Liver (tissue), 9 donors: ENCODE measurements around the gene EMP3. TPM values are rescaled to one million over a fixed set of nuclear protein-coding genes. Genes with fewer than 3 reads are reported as not detected.
"Not testable (repeated sequence)": the region's sequence is repeated elsewhere in the genome, so short reads cannot be mapped to it uniquely, and the experiment has no call there.

Experiments used
- DNase-seq: peaks from one replicate; pipeline ENCODE4 v3.0.0-alpha.2; 2017; ENCODE audit warnings: low spot score
- H3K27ac ChIP-seq, 2 donors: one replicate each; pipeline ENCODE4 v1.7.0; 2013; ENCODE audit warnings: inconsistent platforms in 2 of 2, low read length in 2 of 2, control low read depth in 1 of 2, low read depth in 1 of 2, mild to moderate bottlenecking in 1 of 2
- H3K27me3 ChIP-seq, 4 donors: one replicate each; pipeline versions ENCODE4 v1.6.1 to v1.7.0; 2013; ENCODE audit warnings: low read length in 3 of 4, inconsistent platforms in 1 of 4, mild to moderate bottlenecking in 1 of 4, moderate library complexity in 1 of 4; ENCODE audit not compliant: control insufficient read depth in 4 of 4, insufficient read depth in 4 of 4
- H3K36me3 ChIP-seq, 4 donors: one replicate each; pipeline versions ENCODE4 v1.6.1 to v1.7.0; 2013; ENCODE audit warnings: low read length in 3 of 4, mild to moderate bottlenecking in 3 of 4, low read depth in 1 of 4, moderate library complexity in 1 of 4; ENCODE audit not compliant: control insufficient read depth in 4 of 4, insufficient read depth in 3 of 4
- H3K4me1 ChIP-seq, 4 donors: one replicate each; pipeline versions ENCODE4 v1.6.1 to v1.7.0; 2013; ENCODE audit warnings: low read length in 3 of 4, mild to moderate bottlenecking in 3 of 4, moderate library complexity in 1 of 4; ENCODE audit not compliant: control insufficient read depth in 4 of 4, insufficient read depth in 4 of 4
- H3K4me3 ChIP-seq, 3 donors: one replicate each; pipeline versions ENCODE4 v1.6.1 to v1.7.0; 2013; ENCODE audit warnings: low read length in 3 of 3, control low read depth in 1 of 3, low read depth in 1 of 3, mild to moderate bottlenecking in 1 of 3
- H3K9ac ChIP-seq, 2 donors: one replicate each; pipeline ENCODE4 v1.7.0; 2013; ENCODE audit warnings: low read length in 2 of 2, mild to moderate bottlenecking in 2 of 2, moderate library complexity in 2 of 2, control low read depth in 1 of 2, low read depth in 1 of 2
- H3K9me3 ChIP-seq, 4 donors: one replicate each; pipeline versions ENCODE4 v1.6.1 to v1.7.0; 2013; ENCODE audit warnings: low read length in 3 of 4; ENCODE audit not compliant: control insufficient read depth in 4 of 4
- CTCF ChIP-seq: fragments of 150-350 bp; IDR thresholded peaks from 2 replicates; pipeline ENCODE4 v1.5.1; 2017; ENCODE audit warnings: improper control_type of control experiment, low read depth, low read length; ENCODE audit not compliant: missing input control
- FOXA2 ChIP-seq: IDR thresholded peaks from 2 replicates; pipeline ENCODE4 v1.6.1; 2016; ENCODE audit warnings: antibody characterized with exemption
- GABPA ChIP-seq, 2 donors: IDR thresholded peaks in 1 of 2; conservative IDR thresholded peaks in 1 of 2; 2 replicates each; pipeline ENCODE4 v1.6.1; 2016; ENCODE audit warnings: antibody characterized with exemption in 2 of 2, mild to moderate bottlenecking in 1 of 2, moderate library complexity in 1 of 2
- JUND ChIP-seq, 2 donors: IDR thresholded peaks; 2 replicates each; pipeline ENCODE4 v1.6.1; 2016; ENCODE audit warnings: antibody characterized with exemption in 2 of 2
- MAX ChIP-seq: IDR thresholded peaks from 2 replicates; pipeline ENCODE4 v1.6.1; 2016; ENCODE audit warnings: antibody characterized with exemption
- RAD21 ChIP-seq, 2 donors: IDR thresholded peaks; 2 replicates each; pipeline ENCODE4 v1.6.1; 2016; ENCODE audit warnings: antibody characterized with exemption in 2 of 2, mild to moderate bottlenecking in 2 of 2
- REST ChIP-seq: IDR thresholded peaks from 2 replicates; pipeline ENCODE4 v1.6.1; 2016; ENCODE audit warnings: antibody characterized with exemption, mild to moderate bottlenecking
- TAF1 ChIP-seq: conservative IDR thresholded peaks from 2 replicates; pipeline ENCODE4 v1.6.1; 2016; ENCODE audit warnings: antibody characterized with exemption, mild to moderate bottlenecking
- ZBTB33 ChIP-seq: IDR thresholded peaks from 2 replicates; pipeline ENCODE4 v1.6.1; 2016; ENCODE audit warnings: antibody characterized with exemption
- whole genome bisulfite sequencing: extraction: QIAGEN DNeasy Blood & Tissue Kit; methylation state at CpG from one replicate; pipeline ENCODE4 v1.1.7; 2013; 5-methylcytosine and 5-hydroxymethylcytosine counted together
- polyA plus RNA-seq, 2 donors: library from polyadenylated mRNA; stranded (reverse) in 1 of 2; unstranded in 1 of 2; fragments of 200-250 nt in 1 of 2; fragments of >200 nt in 1 of 2; fragmentation: Nextera tagmentation in 1 of 2; extraction: Ambion mirVana in 1 of 2; gene quantifications; one replicate each; pipeline versions ENCODE4 v1.2.1 to v1.2.3, GENCODE V29; 2013 to 2015
- total RNA-seq, 2 donors: library from RNA; depleted of rRNA; stranded (reverse); fragments of >200 nt; gene quantifications; one replicate each; pipeline ENCODE4 v1.2.3, GENCODE V29; 2014
- donor health status: healthy.
- donor health status: healthy.
- donor health status: healthy.
- donor health status: healthy.
- donor health status: healthy.

Gene EMP3
- total and polyA plus RNA-seq, 4 donors = 4.5 to 16.6 (median 11.7) TPM

- peak; percentile 78 for DNase-seq
- Histone ChIP-seq H3K4me3 (peak overlapping the region in 1 of 3 donors; percentile 40), H3K9me3 (peaks cover 0 to 5% (median 4%) of the 10 kb centered on the region in 4 donors), H3K27me3 (peaks cover 0 to 10% (median 0%) of the 10 kb centered on the region in 4 donors), H3K9ac (no peak overlapping the region), H3K27ac (no peak overlapping the region), H3K36me3 (no peaks in the 10 kb centered on the region), H3K4me1 (peaks cover 2 to 8% (median 6%) of the 10 kb centered on the region in 4 donors)
- TF ChIP-seq REST = no peak
- TF ChIP-seq JUND (IDR thresholded peaks at IDR 0.05) = no peak
- TF ChIP-seq FOXA2 = no peak
- TF ChIP-seq RAD21 (IDR thresholded peaks at IDR 0.05) = peak; percentile 80 to 87
- no peak for TF ChIP-seq TAF1
- no peak for TF ChIP-seq MAX
- no peak for TF ChIP-seq GABPA (IDR thresholded peaks at IDR 0.05 in 1 of 2, conservative IDR thresholded peaks at IDR 0.05 in 1 of 2)
- peak; percentile 93 for TF ChIP-seq CTCF
- 3% methylated on average over 45 of the region's 45 CpGs for WGBS
These were observed 34.4 kb upstream of the EMP3 start for GRCh38 chr19:48290771-48291488.

- H3K9me3 ChIP-seq, H3K4me1 ChIP-seq, H3K36me3 ChIP-seq, H3K27ac ChIP-seq, H3K4me3 ChIP-seq, H3K9ac ChIP-seq, DNase-seq: not testable (repeated sequence)
- H3K27me3 ChIP-seq = peaks cover 0 to 10% (median 0%) of the 10 kb centered on the region in 4 donors
- WGBS = 30% methylated on average over 11 of the region's 11 CpGs
These were observed 33.9 kb upstream of the EMP3 start for GRCh38 chr19:48291489-48291815.

- no peak for DNase-seq
These were observed 32.6 kb upstream of the EMP3 start for GRCh38 chr19:48292798-48293197.

More at GRCh38 chr19:48292798-48293197, 32.6 kb upstream of the EMP3 start:
- no peak overlapping the region for H3K9ac ChIP-seq
- no peaks in the 10 kb centered on the region for H3K36me3 ChIP-seq
- 91% methylated on average over 4 of the region's 4 CpGs for WGBS
- peaks cover 0 to 10% (median 0%) of the 10 kb centered on the region in 4 donors for H3K27me3 ChIP-seq
- no peak overlapping the region for H3K27ac ChIP-seq
- H3K4me3 ChIP-seq = no peak overlapping the region
- H3K9me3 ChIP-seq = no peaks in the 10 kb centered on the region
- TF ChIP-seq JUND (IDR thresholded peaks at IDR 0.05) = no peak
- no peak for TF ChIP-seq ZBTB33
- TF ChIP-seq CTCF = no peak
- no peak for TF ChIP-seq GABPA (IDR thresholded peaks at IDR 0.05 in 1 of 2, conservative IDR thresholded peaks at IDR 0.05 in 1 of 2)
- peaks cover 2 to 8% (median 6%) of the 10 kb centered on the region in 4 donors for H3K4me1 ChIP-seq
